GM12874 (cell line): ENCODE results near the gene AREL1.

ENCODE experiments used
- TF ChIP-seq, protein P1 (sequence below): IDR thresholded peaks from 2 replicates; pipeline ENCODE4 v1.5.1; 2011; ENCODE audit warnings: low read depth, mild to moderate bottlenecking, control low read depth, low read length, moderate library complexity; ENCODE audit not compliant: insufficient read depth

Gene AREL1

DNA sequence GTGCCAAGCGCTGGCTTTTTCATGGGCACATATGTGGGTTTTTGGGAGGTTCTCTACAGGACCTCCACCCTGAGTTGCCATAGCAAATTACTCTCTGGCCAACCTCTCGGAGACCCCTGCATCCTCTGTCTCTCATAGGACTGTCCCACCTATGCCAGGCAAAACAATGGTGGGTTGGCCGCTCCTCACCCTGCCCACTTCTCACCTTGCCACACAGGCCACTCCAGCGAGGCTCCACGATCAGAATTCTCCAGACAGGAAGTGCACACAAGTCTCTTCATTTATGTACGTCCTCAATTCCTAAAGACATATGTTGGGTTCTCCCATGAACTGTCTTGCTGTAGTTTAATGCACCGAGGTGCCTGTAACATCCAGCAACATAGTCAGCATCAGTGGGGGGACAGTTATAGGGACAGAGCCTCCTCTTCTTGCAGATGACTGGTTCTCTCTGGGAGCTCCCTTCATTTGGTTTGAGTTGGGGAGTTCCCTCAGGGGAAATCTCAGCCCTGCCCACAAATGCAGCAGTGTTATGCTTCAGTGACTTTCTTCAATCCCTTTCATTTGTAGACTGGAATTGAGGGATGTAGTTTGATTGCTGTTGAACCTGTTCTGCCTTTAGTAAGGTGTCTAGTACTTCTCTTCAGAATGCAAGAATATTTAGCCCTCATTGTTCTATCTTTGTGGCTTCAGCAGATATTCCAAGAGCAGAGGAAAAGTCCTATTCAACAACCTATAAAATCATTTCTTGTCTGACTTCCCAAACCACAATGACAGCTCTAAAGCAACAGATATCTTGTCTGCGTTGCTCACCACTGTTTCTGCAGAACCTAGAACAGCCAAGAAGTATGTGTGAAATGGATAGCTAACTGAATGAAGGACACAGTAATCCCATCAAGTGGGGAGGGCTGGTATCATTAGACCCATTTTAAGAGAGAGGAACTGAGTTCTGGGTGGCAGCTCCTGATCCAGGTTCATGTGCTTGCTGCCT lies 98.1 kb downstream of the AREL1 start:
- TF ChIP-seq, protein P1, sequence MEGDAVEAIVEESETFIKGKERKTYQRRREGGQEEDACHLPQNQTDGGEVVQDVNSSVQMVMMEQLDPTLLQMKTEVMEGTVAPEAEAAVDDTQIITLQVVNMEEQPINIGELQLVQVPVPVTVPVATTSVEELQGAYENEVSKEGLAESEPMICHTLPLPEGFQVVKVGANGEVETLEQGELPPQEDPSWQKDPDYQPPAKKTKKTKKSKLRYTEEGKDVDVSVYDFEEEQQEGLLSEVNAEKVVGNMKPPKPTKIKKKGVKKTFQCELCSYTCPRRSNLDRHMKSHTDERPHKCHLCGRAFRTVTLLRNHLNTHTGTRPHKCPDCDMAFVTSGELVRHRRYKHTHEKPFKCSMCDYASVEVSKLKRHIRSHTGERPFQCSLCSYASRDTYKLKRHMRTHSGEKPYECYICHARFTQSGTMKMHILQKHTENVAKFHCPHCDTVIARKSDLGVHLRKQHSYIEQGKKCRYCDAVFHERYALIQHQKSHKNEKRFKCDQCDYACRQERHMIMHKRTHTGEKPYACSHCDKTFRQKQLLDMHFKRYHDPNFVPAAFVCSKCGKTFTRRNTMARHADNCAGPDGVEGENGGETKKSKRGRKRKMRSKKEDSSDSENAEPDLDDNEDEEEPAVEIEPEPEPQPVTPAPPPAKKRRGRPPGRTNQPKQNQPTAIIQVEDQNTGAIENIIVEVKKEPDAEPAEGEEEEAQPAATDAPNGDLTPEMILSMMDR = no peak

DNA sequence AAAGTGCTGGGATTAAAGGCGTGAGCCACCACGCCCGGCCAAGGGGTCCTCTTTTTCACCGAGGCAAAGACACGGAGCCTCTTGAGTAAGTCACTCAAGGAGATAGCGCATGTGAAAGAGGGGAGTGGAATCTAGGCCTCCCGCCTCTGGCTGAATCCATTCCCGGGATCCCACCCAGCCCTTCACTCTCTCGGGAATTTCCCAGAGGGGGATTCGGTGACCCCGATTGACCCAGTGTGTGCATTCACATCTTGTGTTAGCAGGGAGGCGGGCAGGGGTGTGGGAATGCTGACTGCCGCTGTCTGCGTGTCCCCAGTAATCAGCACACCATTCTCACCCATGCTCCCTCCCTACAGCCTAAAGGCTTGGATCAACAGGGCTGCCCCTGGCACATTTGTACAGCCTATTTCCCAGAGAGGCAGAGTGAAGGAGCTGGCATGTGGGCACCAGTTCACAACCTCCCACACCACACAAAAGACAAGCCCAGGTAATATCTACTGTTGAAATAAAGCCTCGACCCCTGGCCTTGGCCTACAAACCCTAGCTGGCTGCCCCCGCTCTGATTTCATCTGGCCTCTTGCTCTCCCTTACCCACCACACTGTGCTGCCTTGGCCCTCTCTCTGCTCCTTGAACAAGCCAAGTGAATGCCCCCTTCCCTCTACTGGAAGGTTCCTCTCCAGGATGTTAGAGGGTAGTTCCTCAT lies 99.5 kb downstream of the AREL1 start:
- TF ChIP-seq, protein P1 = no peak

DNA sequence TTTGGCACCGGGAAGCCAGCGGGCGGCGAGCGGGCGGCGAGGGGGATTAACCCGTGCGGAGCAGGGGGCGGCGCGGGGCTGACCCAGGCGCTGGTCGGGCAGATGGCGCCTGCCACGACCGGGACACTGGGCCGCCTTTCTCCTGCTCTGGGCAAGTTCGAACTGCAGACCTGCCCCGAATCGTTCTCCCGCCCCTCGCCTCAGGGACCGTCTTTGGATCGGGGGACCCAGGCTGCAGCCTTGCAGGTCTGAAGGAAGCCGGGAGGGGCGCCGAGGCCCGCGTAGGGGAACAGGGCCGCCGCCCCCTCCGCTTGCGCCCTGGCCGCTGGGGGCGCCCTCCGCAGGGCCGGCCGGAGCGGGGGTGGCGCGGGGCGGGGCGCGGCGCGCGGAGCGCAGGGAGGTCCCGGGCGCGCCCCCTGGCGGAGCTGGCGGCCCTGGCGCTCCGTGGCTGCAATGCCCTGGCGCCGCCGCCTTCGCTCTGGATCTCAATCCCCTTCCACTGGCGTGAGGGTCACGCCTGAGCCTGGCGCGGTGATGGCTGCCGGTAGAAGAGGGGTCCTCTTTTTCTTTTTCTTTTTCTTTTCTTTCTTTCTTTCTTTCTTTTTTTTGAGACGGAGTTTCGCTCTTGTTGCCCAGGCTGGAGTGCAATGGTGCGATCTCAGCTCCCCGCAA lies 100.4 kb downstream of the AREL1 start:
- TF ChIP-seq, protein P1 = peak; percentile 82

DNA sequence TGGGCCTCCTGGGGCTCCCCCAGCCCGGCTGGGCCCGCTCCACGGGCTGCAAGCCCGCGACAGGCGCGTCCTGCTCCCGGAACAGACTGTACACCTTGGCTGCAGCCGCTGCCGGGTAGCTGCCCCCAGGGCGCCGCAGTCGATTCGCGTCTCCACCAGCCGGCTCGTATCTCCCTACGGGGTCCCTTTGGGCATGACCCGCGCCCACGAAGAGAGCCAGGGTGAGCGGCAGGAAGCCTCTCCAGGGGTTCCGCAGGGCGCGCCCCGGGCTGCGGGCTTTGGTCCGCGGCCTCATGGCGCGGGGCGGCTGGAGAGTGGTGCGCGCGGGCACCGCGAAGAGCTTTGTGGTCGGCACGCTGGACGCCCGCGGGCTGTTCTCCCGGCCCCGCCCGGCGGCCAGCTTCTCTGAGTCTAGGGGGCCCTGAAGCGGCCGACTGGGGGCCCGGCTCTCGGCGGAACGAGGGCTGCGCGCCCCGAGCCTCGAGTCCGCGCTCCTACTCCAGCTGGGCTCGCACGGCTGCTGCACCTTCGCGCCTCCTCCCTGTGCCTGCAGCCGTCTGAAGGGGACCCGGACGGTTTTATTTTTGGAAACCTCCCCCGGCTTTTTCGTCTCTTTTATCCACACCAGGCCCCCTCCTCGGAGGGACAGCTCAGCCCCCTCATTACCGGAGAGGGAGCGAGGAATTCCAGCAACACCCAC lies 101.1 kb downstream of the AREL1 start, which contains the start of gene LTBP2:
Gene LTBP2, minus strand, starts transcription at position 588 of the 700 bp plus-strand sequence. Its CDS starts 293 bp downstream, at position 295.
- TF ChIP-seq, protein P1 = no peak
